Measurements from ENCODE around the gene TEAD1.

DNA sequence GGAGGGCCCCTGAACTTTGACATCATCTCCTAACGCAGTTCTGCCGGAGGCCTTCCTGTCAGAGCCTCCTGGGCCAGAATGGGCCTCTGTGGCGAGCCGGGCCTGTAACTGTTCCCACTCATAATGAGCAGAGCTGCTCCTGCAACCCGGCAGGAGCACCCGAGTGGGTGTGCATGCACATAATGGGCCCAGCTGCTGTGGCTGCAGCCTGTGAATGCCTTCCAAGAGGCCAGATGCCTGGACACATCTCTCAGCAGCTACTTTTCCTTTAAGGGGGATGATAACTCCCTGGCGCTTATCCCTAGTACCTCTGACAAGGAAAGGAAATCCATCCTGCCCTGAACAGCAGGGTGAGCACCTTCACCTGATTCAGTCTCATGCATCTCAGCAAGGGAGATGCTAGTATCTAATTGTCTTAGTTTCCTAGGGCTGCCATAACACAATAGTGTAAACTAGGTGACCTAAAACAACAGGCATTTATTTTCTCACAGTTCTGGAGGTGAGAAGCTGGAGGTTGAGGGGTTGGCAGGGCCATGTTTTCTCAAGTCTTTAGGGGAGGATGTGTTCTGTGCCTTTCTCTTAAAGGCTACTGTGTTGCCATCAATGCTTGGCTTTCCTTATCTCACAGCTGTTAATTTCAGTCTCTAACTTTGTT is 120.5 kb downstream of the TEAD1 start:
- TF ChIP-seq, protein P1, sequence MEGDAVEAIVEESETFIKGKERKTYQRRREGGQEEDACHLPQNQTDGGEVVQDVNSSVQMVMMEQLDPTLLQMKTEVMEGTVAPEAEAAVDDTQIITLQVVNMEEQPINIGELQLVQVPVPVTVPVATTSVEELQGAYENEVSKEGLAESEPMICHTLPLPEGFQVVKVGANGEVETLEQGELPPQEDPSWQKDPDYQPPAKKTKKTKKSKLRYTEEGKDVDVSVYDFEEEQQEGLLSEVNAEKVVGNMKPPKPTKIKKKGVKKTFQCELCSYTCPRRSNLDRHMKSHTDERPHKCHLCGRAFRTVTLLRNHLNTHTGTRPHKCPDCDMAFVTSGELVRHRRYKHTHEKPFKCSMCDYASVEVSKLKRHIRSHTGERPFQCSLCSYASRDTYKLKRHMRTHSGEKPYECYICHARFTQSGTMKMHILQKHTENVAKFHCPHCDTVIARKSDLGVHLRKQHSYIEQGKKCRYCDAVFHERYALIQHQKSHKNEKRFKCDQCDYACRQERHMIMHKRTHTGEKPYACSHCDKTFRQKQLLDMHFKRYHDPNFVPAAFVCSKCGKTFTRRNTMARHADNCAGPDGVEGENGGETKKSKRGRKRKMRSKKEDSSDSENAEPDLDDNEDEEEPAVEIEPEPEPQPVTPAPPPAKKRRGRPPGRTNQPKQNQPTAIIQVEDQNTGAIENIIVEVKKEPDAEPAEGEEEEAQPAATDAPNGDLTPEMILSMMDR (IDR thresholded peaks at IDR 0.05): no peak
- no peak for TF ChIP-seq POLR2A (IDR thresholded peaks at IDR 0.05)
